Stimulated activated CD4-positive, alpha-beta T cell treated with anti-CD3 and anti-CD28 coated beads, TNF-alpha, amount 100 ng/mL, for 24 hours (primary cell): ENCODE results near the gene HLA-DQA2.
"Not testable (repeated sequence)": the region's sequence is repeated elsewhere in the genome, so short reads cannot be mapped to it uniquely, and the experiment has no call there.

Source experiments
- DNase-seq, 3 experiments: peaks; one replicate each; pipeline ENCODE4 v3.0.0-alpha.2; 2020; ENCODE audit warnings: low read depth in 3 of 3

The HLA-DQA2 gene

GRCh38 chr6:32741031-32741960 is at the start of gene HLA-DQA2:
Gene HLA-DQA2, plus strand, starts transcription at chr6:32741391. Its CDS starts 53 bp downstream, at chr6:32741444.
- DNase-seq = no peak

- DNase-seq = peak in 2 of 3 experiments; percentile 28 to 30
These were observed 49.2 kb upstream of the HLA-DQA2 start for GRCh38 chr6:32692019-32692418.

GRCh38 chr6:32697031-32697430 is 44.2 kb upstream of the HLA-DQA2 start:
- DNase-seq = no peak

- DNase-seq = no peak
These were observed 40.7 kb upstream of the HLA-DQA2 start for GRCh38 chr6:32700391-32701040.

GRCh38 chr6:32703347-32703746 is 37.8 kb upstream of the HLA-DQA2 start:
- DNase-seq = no peak

- not testable (repeated sequence) for DNase-seq
These were observed 36.0 kb upstream of the HLA-DQA2 start for GRCh38 chr6:32705164-32705563.

- no peak for DNase-seq
These were observed 31.6 kb upstream of the HLA-DQA2 start for GRCh38 chr6:32709625-32710024.

GRCh38 chr6:32713241-32713640 is 27.9 kb upstream of the HLA-DQA2 start:
- DNase-seq = no peak

GRCh38 chr6:32716396-32716795 is 24.8 kb upstream of the HLA-DQA2 start:
- DNase-seq = no peak

- no peak for DNase-seq
These were observed 22.3 kb upstream of the HLA-DQA2 start for GRCh38 chr6:32718879-32719278.

GRCh38 chr6:32738126-32738525 is 3.1 kb upstream of the HLA-DQA2 start:
- no peak for DNase-seq

GRCh38 chr6:32742374-32742773 is 1.2 kb downstream of the HLA-DQA2 start:
- no peak for DNase-seq

- DNase-seq = no peak
These were observed 3.6 kb downstream of the HLA-DQA2 start for GRCh38 chr6:32744776-32745175.

GRCh38 chr6:32745649-32746048 is 4.5 kb downstream of the HLA-DQA2 start:
- DNase-seq = not testable (repeated sequence)

- DNase-seq = no peak
These were observed 11.4 kb downstream of the HLA-DQA2 start for GRCh38 chr6:32752580-32752979.

- DNase-seq = no peak
These were observed 18.5 kb downstream of the HLA-DQA2 start for GRCh38 chr6:32759669-32760068.

- no peak for DNase-seq
These were observed 19.9 kb downstream of the HLA-DQA2 start for GRCh38 chr6:32761072-32761471.

- DNase-seq = no peak
These were observed 20.4 kb downstream of the HLA-DQA2 start for GRCh38 chr6:32761548-32761947.

- no peak for DNase-seq
These were observed 22.2 kb downstream of the HLA-DQA2 start, which contains the start of gene HLA-DQB2 for GRCh38 chr6:32763421-32763820. Gene HLA-DQB2, minus strand, starts transcription at chr6:32763532. Its CDS starts 62 bp downstream, at chr6:32763470.

GRCh38 chr6:32764048-32764447 is 22.9 kb downstream of the HLA-DQA2 start:
- no peak for DNase-seq

GRCh38 chr6:32772656-32773055 is 31.5 kb downstream of the HLA-DQA2 start:
- DNase-seq = no peak

- no peak for DNase-seq
These were observed 33.2 kb downstream of the HLA-DQA2 start for GRCh38 chr6:32774426-32774825.

- no peak for DNase-seq
These were observed 33.9 kb downstream of the HLA-DQA2 start for GRCh38 chr6:32775071-32775470.
